ENCODE measurements around the gene NTHL1.

The NTHL1 gene

DNA sequence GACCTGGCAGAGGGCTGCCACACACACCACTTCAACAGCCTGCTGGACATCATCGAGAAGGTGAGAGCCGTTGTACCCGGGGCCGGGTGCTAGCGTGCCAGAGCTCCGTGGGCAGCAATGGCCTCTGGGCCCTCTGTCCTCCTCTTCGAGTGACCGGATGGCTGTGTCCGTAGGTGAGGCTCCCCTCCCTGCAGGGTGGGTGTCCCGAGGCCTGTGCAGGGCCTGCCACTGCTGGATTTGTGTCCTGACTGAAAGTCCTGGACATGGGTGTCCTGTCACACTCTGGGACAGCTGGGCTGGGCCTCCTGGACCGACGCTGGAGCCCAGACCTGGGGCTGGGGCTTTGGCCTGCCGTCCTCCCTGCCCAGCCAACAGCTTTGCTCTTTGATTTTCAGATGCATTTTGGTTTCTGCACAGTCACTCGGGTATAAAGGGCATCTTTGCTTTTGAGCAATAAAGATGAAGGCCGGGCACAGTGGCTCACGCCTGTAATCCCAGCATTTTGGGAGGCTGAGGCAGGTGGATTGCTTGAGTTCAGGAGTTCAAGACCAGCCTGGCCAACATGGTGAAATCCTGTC, 16.8 kb upstream of the NTHL1 start:
- Histone ChIP-seq H3K4me3 (no peak overlapping the region), H3K9me3 (ENCODE audit: low read depth, low read length) (no peaks in the 10 kb centered on the region), H3K27ac (no peak overlapping the region), H3K9ac (ENCODE audit: insufficient read length) (no peak overlapping the region), H3K36me3 (ENCODE audit: insufficient read depth, low read length) (peaks cover 12% of the 10 kb centered on the region)
- no peak for TF ChIP-seq POLR2AphosphoS5 (IDR thresholded peaks at IDR 0.05; ENCODE audit: borderline replicate concordance, low read depth, low read length)
- no peak for TF ChIP-seq FOXP2 (optimal IDR thresholded peaks at IDR 0.05; ENCODE audit: control extremely low read depth, extremely low read length, insufficient read depth)
- TF ChIP-seq EZH2 (IDR thresholded peaks at IDR 0.05) = no peak
- DNase-seq (ENCODE audit: low read depth, low spot score) = no peak

DNA sequence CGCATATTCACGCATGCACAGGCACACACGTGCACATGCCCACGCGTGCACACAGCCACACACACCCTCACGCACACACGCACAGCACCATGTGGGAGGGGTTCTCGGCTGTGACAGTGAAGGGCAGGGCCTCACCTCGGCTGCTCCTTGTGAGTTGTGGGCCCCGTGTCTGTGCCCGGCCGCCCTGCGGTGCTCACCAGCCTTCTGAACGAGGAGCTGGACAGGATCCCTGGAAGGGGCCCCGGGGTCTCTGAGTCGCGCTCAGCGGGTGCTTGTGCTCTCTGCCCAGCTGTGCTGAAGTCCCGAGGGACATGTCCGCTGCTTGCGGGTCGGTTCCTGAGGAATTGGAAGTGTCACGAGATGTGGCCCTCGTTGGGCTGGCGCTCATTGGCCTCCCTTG, 16.2 kb upstream of the NTHL1 start:
- peaks cover 12% of the 10 kb centered on the region for H3K36me3 ChIP-seq (ENCODE audit: insufficient read depth, low read length)

DNA sequence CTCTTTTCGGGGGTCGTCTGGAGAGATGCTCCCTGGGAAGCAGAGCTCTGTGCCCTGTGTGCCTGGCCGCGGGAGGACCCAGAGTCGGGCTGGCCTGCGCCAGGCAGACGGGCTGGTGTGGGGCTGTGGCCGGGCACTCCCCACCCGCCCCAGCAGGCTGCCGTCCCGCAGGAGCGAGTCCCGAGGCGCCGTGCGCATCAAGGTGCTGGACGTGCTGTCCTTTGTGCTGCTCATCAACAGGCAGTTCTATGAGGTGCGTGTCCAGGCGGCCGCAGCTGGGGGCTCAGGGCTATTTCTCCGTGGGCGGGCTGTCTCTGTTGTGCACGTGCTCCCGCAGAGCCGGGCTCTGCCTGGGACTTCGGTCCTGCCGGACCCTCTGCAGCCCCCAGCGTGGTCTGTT, 15.2 kb upstream of the NTHL1 start:
- Histone ChIP-seq H3K27ac (no peak overlapping the region), H3K4me3 (no peak overlapping the region), H3K9me3 (ENCODE audit: low read depth, low read length) (no peaks in the 10 kb centered on the region), H3K36me3 (ENCODE audit: insufficient read depth, low read length) (peaks cover 12% of the 10 kb centered on the region), H3K9ac (ENCODE audit: insufficient read length) (no peak overlapping the region)
- no peak for TF ChIP-seq FOXP2 (optimal IDR thresholded peaks at IDR 0.05; ENCODE audit: control extremely low read depth, extremely low read length, insufficient read depth)
- TF ChIP-seq EZH2 (IDR thresholded peaks at IDR 0.05) = no peak
- TF ChIP-seq POLR2AphosphoS5 (IDR thresholded peaks at IDR 0.05; ENCODE audit: borderline replicate concordance, low read depth, low read length) = no peak
- no peak for DNase-seq (ENCODE audit: low read depth, low spot score)

More for the DNA sequence above, 16.2 kb upstream of the NTHL1 start:
- Histone ChIP-seq H3K9me3 (ENCODE audit: low read depth, low read length) (no peaks in the 10 kb centered on the region), H3K9ac (ENCODE audit: insufficient read length) (no peak overlapping the region), H3K4me3 (no peak overlapping the region), H3K27ac (no peak overlapping the region)
- TF ChIP-seq FOXP2 (optimal IDR thresholded peaks at IDR 0.05; ENCODE audit: control extremely low read depth, extremely low read length, insufficient read depth) = no peak
- no peak for TF ChIP-seq EZH2 (IDR thresholded peaks at IDR 0.05)
- TF ChIP-seq POLR2AphosphoS5 (IDR thresholded peaks at IDR 0.05; ENCODE audit: borderline replicate concordance, low read depth, low read length) = no peak
- DNase-seq (ENCODE audit: low read depth, low spot score) = no peak

DNA sequence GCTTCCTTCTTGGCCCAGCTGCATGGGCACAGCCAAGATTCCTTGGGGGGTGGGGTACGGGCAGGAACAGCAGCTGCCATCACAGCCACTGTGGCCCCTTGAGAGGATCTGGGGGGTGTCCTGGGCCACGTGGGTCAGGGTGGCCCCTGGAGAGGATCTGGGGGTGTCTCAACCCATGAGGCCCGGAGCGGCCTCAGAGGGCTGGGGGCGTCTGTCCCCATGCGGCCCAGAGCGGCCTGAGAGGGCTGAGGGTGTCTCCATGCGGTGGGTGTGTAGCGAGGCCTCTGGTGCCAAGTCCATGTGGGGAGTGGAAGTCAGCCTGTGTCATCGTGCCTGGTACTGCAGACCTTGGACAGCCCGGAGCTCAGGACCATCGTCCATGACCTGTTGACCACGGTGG, 13.9 kb upstream of the NTHL1 start:
- Histone ChIP-seq H3K27ac (no peak overlapping the region), H3K9me3 (ENCODE audit: low read depth, low read length) (no peaks in the 10 kb centered on the region), H3K36me3 (ENCODE audit: insufficient read depth, low read length) (peaks cover 12% of the 10 kb centered on the region), H3K9ac (ENCODE audit: insufficient read length) (no peak overlapping the region), H3K4me3 (no peak overlapping the region)
- no peak for DNase-seq (ENCODE audit: low read depth, low spot score)
- TF ChIP-seq POLR2AphosphoS5 (IDR thresholded peaks at IDR 0.05; ENCODE audit: borderline replicate concordance, low read depth, low read length) (no peak), FOXP2 (optimal IDR thresholded peaks at IDR 0.05; ENCODE audit: control extremely low read depth, extremely low read length, insufficient read depth) (no peak), EZH2 (IDR thresholded peaks at IDR 0.05) (no peak)

DNA sequence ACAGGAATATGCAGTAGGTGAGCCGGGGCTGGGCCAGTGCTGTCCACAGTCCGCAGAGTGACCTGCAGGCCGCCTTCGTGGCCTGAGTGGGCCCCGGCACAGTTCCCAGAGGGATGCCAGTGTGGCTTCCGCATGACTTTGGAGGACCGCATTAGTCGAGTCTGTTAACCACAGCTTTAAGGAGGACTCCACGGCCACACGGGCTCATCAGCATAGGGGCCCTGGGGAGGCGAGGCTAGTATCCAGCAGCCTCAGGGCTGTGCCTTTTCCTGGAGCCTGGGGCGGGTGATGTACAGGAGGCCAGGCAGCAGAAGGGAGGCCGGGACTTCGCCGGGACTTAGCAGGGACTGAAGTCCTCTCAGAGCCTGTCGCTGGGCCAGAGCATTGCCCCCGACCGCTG, 13.4 kb upstream of the NTHL1 start:
- peaks cover 8% of the 10 kb centered on the region for H3K36me3 ChIP-seq (ENCODE audit: insufficient read depth, low read length)
- DNase-seq (ENCODE audit: low read depth, low spot score) = no peak
- H3K27ac ChIP-seq = no peak overlapping the region
- H3K9me3 ChIP-seq (ENCODE audit: low read depth, low read length) = no peaks in the 10 kb centered on the region
- no peak overlapping the region for H3K4me3 ChIP-seq
- no peak overlapping the region for H3K9ac ChIP-seq (ENCODE audit: insufficient read length)
- TF ChIP-seq EZH2 (IDR thresholded peaks at IDR 0.05) (no peak), POLR2AphosphoS5 (IDR thresholded peaks at IDR 0.05; ENCODE audit: borderline replicate concordance, low read depth, low read length) (no peak), FOXP2 (optimal IDR thresholded peaks at IDR 0.05; ENCODE audit: control extremely low read depth, extremely low read length, insufficient read depth) (no peak)

DNA sequence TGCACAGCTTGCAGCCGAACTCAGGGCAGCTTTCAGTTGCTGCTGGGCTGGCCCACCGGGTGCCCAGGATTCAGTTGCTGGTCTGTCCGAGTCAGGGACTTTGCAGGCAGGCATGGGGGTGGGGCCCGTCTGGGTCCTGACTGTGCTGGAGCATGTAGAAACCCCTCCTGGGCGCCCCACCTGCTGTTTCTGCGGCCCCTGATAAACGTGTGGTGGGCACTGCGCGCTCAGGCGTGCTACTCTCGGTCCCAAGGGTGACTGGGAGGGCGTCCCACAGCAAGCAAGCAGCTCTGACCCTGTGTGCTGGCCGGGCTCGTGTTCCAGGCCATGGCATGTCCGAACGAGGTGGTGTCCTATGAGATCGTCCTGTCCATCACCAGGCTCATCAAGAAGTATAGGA, 12.7 kb upstream of the NTHL1 start:
- Histone ChIP-seq H3K4me3 (no peak overlapping the region), H3K9me3 (ENCODE audit: low read depth, low read length) (no peaks in the 10 kb centered on the region), H3K9ac (ENCODE audit: insufficient read length) (no peak overlapping the region), H3K36me3 (ENCODE audit: insufficient read depth, low read length) (peaks cover 3% of the 10 kb centered on the region; the same call in 1 of the 2 replicates), H3K27ac (no peak overlapping the region)
- TF ChIP-seq FOXP2 (optimal IDR thresholded peaks at IDR 0.05; ENCODE audit: control extremely low read depth, extremely low read length, insufficient read depth) = no peak
- no peak for TF ChIP-seq POLR2AphosphoS5 (IDR thresholded peaks at IDR 0.05; ENCODE audit: borderline replicate concordance, low read depth, low read length)
- TF ChIP-seq EZH2 (IDR thresholded peaks at IDR 0.05) = no peak
- DNase-seq (ENCODE audit: low read depth, low spot score) = no peak

DNA sequence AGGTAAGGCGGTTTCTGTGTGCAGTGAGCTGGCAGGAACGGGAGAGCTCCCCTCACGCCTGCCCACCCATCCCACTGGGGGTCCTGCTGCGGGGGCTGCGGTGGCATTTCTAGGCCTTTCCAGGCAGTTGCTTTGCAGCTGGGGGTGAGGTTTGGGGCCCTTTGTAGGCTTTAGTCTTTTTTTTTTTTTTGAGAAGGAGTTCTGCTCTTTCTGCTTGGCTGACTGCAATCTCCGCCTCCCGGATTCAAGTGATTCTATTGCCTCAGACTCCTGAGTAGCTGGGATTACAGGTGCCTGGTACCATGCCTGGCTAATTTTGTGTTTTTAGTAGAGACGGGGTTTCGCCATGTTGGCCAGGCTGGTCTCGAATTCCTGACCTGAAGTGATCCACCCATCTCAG, 11.2 kb upstream of the NTHL1 start:
- Histone ChIP-seq H3K9ac (ENCODE audit: insufficient read length) (peak overlapping the region; percentile 20), H3K36me3 (ENCODE audit: insufficient read depth, low read length) (peaks cover 3% of the 10 kb centered on the region; the same call in 1 of the 2 replicates), H3K27ac (no peak overlapping the region), H3K9me3 (ENCODE audit: low read depth, low read length) (no peaks in the 10 kb centered on the region), H3K4me3 (no peak overlapping the region)
- TF ChIP-seq POLR2AphosphoS5 (IDR thresholded peaks at IDR 0.05; ENCODE audit: borderline replicate concordance, low read depth, low read length) (no peak), FOXP2 (optimal IDR thresholded peaks at IDR 0.05; ENCODE audit: control extremely low read depth, extremely low read length, insufficient read depth) (no peak), EZH2 (IDR thresholded peaks at IDR 0.05) (no peak)
- no peak for DNase-seq (ENCODE audit: low read depth, low spot score)

DNA sequence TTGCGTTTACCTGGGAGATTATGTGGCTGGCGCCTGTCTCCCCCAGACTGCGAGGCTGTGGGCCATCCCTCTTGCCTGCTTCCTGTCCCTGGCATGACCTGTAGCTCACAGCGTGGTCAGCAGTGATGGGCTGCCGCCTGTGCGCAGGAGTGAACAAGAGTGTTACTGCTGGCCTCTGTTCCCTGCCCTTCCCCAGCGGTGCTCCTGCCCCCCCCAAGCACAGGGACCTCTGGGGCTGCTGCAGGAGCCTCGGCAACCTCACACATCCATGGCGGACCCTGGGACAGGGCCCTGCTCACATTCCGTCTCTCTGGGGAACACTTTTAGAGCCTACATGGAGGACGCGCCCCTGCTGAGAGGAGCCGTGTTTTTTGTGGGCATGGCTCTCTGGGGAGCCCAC, 10.8 kb upstream of the NTHL1 start:
- H3K9me3 ChIP-seq (ENCODE audit: low read depth, low read length) = no peaks in the 10 kb centered on the region

DNA sequence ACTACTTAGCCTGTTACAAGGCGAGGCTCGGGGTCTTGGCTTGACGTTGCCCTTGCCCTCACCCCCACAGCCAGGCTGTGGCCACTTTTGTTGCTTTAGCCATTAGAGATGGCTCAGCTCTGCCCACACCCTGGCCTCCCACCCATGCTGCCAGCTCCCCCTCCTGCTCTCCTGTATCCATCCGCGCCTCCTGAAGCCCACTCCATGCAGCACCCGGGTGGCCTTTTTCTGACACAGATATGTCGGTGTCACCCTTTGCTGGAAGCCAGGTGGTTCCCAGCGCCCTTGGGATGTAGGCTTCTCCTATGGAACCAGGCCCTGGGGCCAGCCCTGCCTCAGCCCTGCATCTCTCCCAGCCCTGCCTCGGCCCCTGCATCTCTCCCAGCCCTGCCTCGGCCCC, 9.8 kb upstream of the NTHL1 start:
- no peak overlapping the region for H3K9ac ChIP-seq (ENCODE audit: insufficient read length)
- DNase-seq (ENCODE audit: low read depth, low spot score) = no peak

More for the DNA sequence above, 10.8 kb upstream of the NTHL1 start:
- no peak overlapping the region for H3K27ac ChIP-seq
- no peak for TF ChIP-seq EZH2 (IDR thresholded peaks at IDR 0.05)
- TF ChIP-seq POLR2AphosphoS5 (IDR thresholded peaks at IDR 0.05; ENCODE audit: borderline replicate concordance, low read depth, low read length) = no peak
- TF ChIP-seq FOXP2 (optimal IDR thresholded peaks at IDR 0.05; ENCODE audit: control extremely low read depth, extremely low read length, insufficient read depth) = no peak
- H3K4me3 ChIP-seq = no peak overlapping the region
- H3K36me3 ChIP-seq (ENCODE audit: insufficient read depth, low read length) = peaks cover 3% of the 10 kb centered on the region; the same call in 1 of the 2 replicates
- H3K9ac ChIP-seq (ENCODE audit: insufficient read length) = peak overlapping the region; percentile 20
- no peak for DNase-seq (ENCODE audit: low read depth, low spot score)

More for the DNA sequence above, 9.8 kb upstream of the NTHL1 start:
- no peak overlapping the region for H3K4me3 ChIP-seq
- H3K27ac ChIP-seq = no peak overlapping the region
- TF ChIP-seq FOXP2 (optimal IDR thresholded peaks at IDR 0.05; ENCODE audit: control extremely low read depth, extremely low read length, insufficient read depth) (no peak), POLR2AphosphoS5 (IDR thresholded peaks at IDR 0.05; ENCODE audit: borderline replicate concordance, low read depth, low read length) (no peak), EZH2 (IDR thresholded peaks at IDR 0.05) (no peak)
- peaks cover 3% of the 10 kb centered on the region; the same call in 1 of the 2 replicates for H3K36me3 ChIP-seq (ENCODE audit: insufficient read depth, low read length)
- H3K9me3 ChIP-seq (ENCODE audit: low read depth, low read length) = no peaks in the 10 kb centered on the region

Data from SK-N-MC (cell line).